Lung (tissue), 12 donors: ENCODE results near the gene SSNA1. TPM values are rescaled to one million over a fixed set of nuclear protein-coding genes. Genes with fewer than 3 reads are reported as not detected.

Experiments
- ATAC-seq: fragments of 200-7000 bp; cut with Tn5 transposase; one replicate; pipeline ENCODE4 v1.9.1; 2020; ENCODE audit warnings: moderate number of reproducible peaks; ENCODE audit not compliant: insufficient read depth, low FRiP score
- DNase-seq, 3 donors: peaks; one replicate each; pipeline ENCODE4 v3.0.0-alpha.2; 2013 to 2017
- H3K27ac ChIP-seq, 2 donors: one replicate each; pipeline ENCODE4 v1.5.1; 2013; ENCODE audit warnings: mild to moderate bottlenecking in 2 of 2, moderate library complexity in 2 of 2, control low read depth in 1 of 2, inconsistent platforms in 1 of 2, low read depth in 1 of 2, low read length in 1 of 2
- H3K27me3 ChIP-seq, 3 donors: one replicate each; pipeline ENCODE4 v1.5.1; 2013; ENCODE audit warnings: low read length in 2 of 3; ENCODE audit not compliant: control insufficient read depth in 3 of 3, insufficient read depth in 3 of 3
- H3K36me3 ChIP-seq, 4 donors: one replicate each; pipeline ENCODE4 v1.5.1; 2013; ENCODE audit warnings: low read length in 4 of 4, mild to moderate bottlenecking in 1 of 4, moderate library complexity in 1 of 4; ENCODE audit not compliant: control insufficient read depth in 4 of 4, insufficient read depth in 4 of 4
- H3K4me1 ChIP-seq, 5 donors: one replicate each; pipeline ENCODE4 v1.5.1; 2013; ENCODE audit warnings: low read length in 5 of 5, mild to moderate bottlenecking in 2 of 5, moderate library complexity in 1 of 5; ENCODE audit not compliant: control insufficient read depth in 5 of 5, insufficient read depth in 5 of 5
- H3K4me3 ChIP-seq: one replicate; pipeline ENCODE4 v1.5.1; 2013; ENCODE audit warnings: mild to moderate bottlenecking, control low read depth, moderate library complexity
- H3K9ac ChIP-seq, 2 donors: one replicate each; pipeline ENCODE4 v1.5.1; 2013; ENCODE audit warnings: low read length in 2 of 2, control low read depth in 1 of 2; ENCODE audit not compliant: insufficient read depth in 1 of 2
- H3K9me3 ChIP-seq, 4 donors: one replicate each; pipeline ENCODE4 v1.5.1; 2013; ENCODE audit warnings: low read length in 3 of 4, mild to moderate bottlenecking in 1 of 4, moderate library complexity in 1 of 4; ENCODE audit not compliant: control insufficient read depth in 4 of 4, insufficient read depth in 3 of 4
- CTCF ChIP-seq: IDR thresholded peaks from 2 replicates; pipeline ENCODE4 v1.5.1; 2012; ENCODE audit warnings: mild to moderate bottlenecking; ENCODE audit errors: control extremely low read depth, extremely low read depth
- WGBS, 2 donors: extraction: QIAGEN DNeasy Blood & Tissue Kit; methylation state at CpG; one replicate each; pipeline ENCODE4 v1.1.7; 2013; 5-methylcytosine and 5-hydroxymethylcytosine counted together
- polyA plus RNA-seq, 2 donors: library from polyadenylated mRNA; stranded (reverse); fragments of 200-250 nt; gene quantifications; one replicate each; pipeline ENCODE4 v1.2.1, GENCODE V29; 2013
- total RNA-seq, 2 donors: library from RNA; depleted of rRNA in 1 of 2; stranded (reverse); fragments of >200 nt in 1 of 2; gene quantifications; one replicate each; pipeline ENCODE4 v1.2.1, GENCODE V29; 2014 to 2021
- donor health status: control.
- donor health status: control.
- donor health status: Bipolar disorder and iron deficiency.
- donor health status: healthy.
- donor health status: DM: yes; HTN: yes; CAD: no.

The SSNA1 gene
- total and polyA plus RNA-seq, 4 donors, result 40.8 to 144 (median 101) TPM

- no peak for TF ChIP-seq CTCF
- no peaks in the 10 kb centered on the region for H3K9me3 ChIP-seq
- H3K36me3 ChIP-seq, result peaks cover 0 to 6% (median 0%) of the 10 kb centered on the region in 4 donors
- WGBS, 2 donors, result 86 to 91% methylated on average over 13 to 14 of the region's 14 CpGs
- ATAC-seq, result no peak
- H3K27me3 ChIP-seq, result no peaks in the 10 kb centered on the region
- H3K9ac ChIP-seq, result no peak overlapping the region
- DNase-seq, result no peak
- no peak overlapping the region for H3K4me3 ChIP-seq
- peaks cover 0 to 21% (median 5%) of the 10 kb centered on the region in 5 donors for H3K4me1 ChIP-seq
- no peak overlapping the region for H3K27ac ChIP-seq
These were observed 32.6 kb downstream of the SSNA1 start for GRCh38 chr9:137221095-137221505.

GRCh38 chr9:137221506-137222111 is 33.1 kb downstream of the SSNA1 start:
- Histone ChIP-seq H3K4me3 (no peak overlapping the region), H3K4me1 (peaks cover 0 to 21% (median 5%) of the 10 kb centered on the region in 5 donors), H3K9ac (no peak overlapping the region), H3K36me3 (peaks cover 0 to under 1% (median 0%) of the 10 kb centered on the region in 4 donors), H3K27ac (peak overlapping the region in 1 of 2 donors; percentile 15), H3K9me3 (no peaks in the 10 kb centered on the region), H3K27me3 (no peaks in the 10 kb centered on the region)
- ATAC-seq (no peak), DNase-seq (no peak)
- 8 to 10% methylated on average over 32 to 61 of the region's 61 CpGs for WGBS, 2 donors
- TF ChIP-seq CTCF, result no peak

GRCh38 chr9:137222190-137223077 is 34.0 kb downstream of the SSNA1 start, which contains the start of gene RNF208:
Gene RNF208 (minus strand): TSS chr9:137222240. CDS start chr9:137221212, 1,028 bp downstream.
- ATAC-seq, result no peak
- no peak for DNase-seq
- no peaks in the 10 kb centered on the region for H3K9me3 ChIP-seq
- H3K36me3 ChIP-seq, result no peaks in the 10 kb centered on the region
- no peaks in the 10 kb centered on the region for H3K27me3 ChIP-seq
- H3K4me3 ChIP-seq, result peak within 1 kb of the TSS; percentile 49
- peaks cover 0 to 19% (median 5%) of the 10 kb centered on the region in 5 donors for H3K4me1 ChIP-seq
- H3K27ac ChIP-seq, result peak within 1 kb of the TSS; percentile 74 to 76
- WGBS, 2 donors, result 3 to 4% methylated on average over 62 to 88 of the region's 88 CpGs
- H3K9ac ChIP-seq, result no peak within 1 kb of the TSS
- no peak for TF ChIP-seq CTCF
